Measurements from ENCODE around the gene RIOK2. TPM values are rescaled to one million over a fixed set of nuclear protein-coding genes. Genes with fewer than 3 reads are reported as not detected.
A peak's percentile ranks its signal among the peaks of the same experiment; 100 is the strongest.
"Not testable (repeated sequence)": the region's sequence is repeated elsewhere in the genome, so short reads cannot be mapped to it uniquely, and the experiment has no call there.

Gene RIOK2
- total RNA-seq, 2 donors from 2014 or later: 27.3 to 37.7 TPM

GRCh38 chr5:97193355-97193688 is 10.3 kb upstream of the RIOK2 start:
- H3K36me3 Mint-ChIP-seq (ENCODE audit: low read depth): no peaks in the 10 kb centered on the region
- DNase-seq: no peak
- Histone ChIP-seq H3K9ac (ENCODE audit: extremely low read depth, low read length, poor library complexity, severe bottlenecking) (no peak overlapping the region), H3K9me3 (ENCODE audit: control insufficient read depth, low read length) (peaks cover 14% of the 10 kb centered on the region), H3K27me3 (ENCODE audit: control insufficient read depth, insufficient read depth, low read length, poor library complexity, severe bottlenecking) (no peaks in the 10 kb centered on the region), H3K27ac (ENCODE audit: low read depth, low read length) (peak overlapping the region; percentile 17), H3K4me3 (ENCODE audit: low read length) (no peak overlapping the region), H3K36me3 (ENCODE audit: control insufficient read depth, insufficient read depth, low read length) (no peaks in the 10 kb centered on the region), H3K4me1 (ENCODE audit: control insufficient read depth, insufficient read depth, low read length) (no peaks in the 10 kb centered on the region)
- peaks cover 2% of the 10 kb centered on the region for H3K27me3 Mint-ChIP-seq (ENCODE audit: insufficient read depth)
- peaks cover 18% of the 10 kb centered on the region for H3K9me3 Mint-ChIP-seq
- WGBS, 2 experiments (ENCODE audit: insufficient coverage in 1 of 2, insufficient read length in 1 of 2): 86 to 88% methylated on average over 3 to 4 of the region's 4 CpGs
- H3K4me1 Mint-ChIP-seq: peaks cover 3% of the 10 kb centered on the region
- no peak for TF ChIP-seq CTCF (conservative IDR thresholded peaks at IDR 0.05)
- no peak overlapping the region for H3K27ac Mint-ChIP-seq
- no peak overlapping the region for H3K4me3 Mint-ChIP-seq

GRCh38 chr5:97192580-97193354 is 9.7 kb upstream of the RIOK2 start:
- H3K9ac ChIP-seq (ENCODE audit: extremely low read depth, low read length, poor library complexity, severe bottlenecking): no peak overlapping the region
- peaks cover 3% of the 10 kb centered on the region for H3K4me1 Mint-ChIP-seq
- WGBS, 2 experiments (ENCODE audit: insufficient coverage in 1 of 2, insufficient read length in 1 of 2): 69 to 81% methylated on average over 2 to 5 of the region's 5 CpGs
- H3K27me3 Mint-ChIP-seq (ENCODE audit: insufficient read depth): peaks cover 5% of the 10 kb centered on the region
- H3K27me3 ChIP-seq (ENCODE audit: control insufficient read depth, insufficient read depth, low read length, poor library complexity, severe bottlenecking): no peaks in the 10 kb centered on the region
- H3K4me3 Mint-ChIP-seq: no peak overlapping the region
- H3K27ac Mint-ChIP-seq: no peak overlapping the region
- no peak overlapping the region for H3K27ac ChIP-seq (ENCODE audit: low read depth, low read length)
- H3K36me3 ChIP-seq (ENCODE audit: control insufficient read depth, insufficient read depth, low read length): no peaks in the 10 kb centered on the region
- H3K4me3 ChIP-seq (ENCODE audit: low read length): no peak overlapping the region
- peak; percentile 62 for DNase-seq
- H3K36me3 Mint-ChIP-seq (ENCODE audit: low read depth): no peaks in the 10 kb centered on the region
- peaks cover 14% of the 10 kb centered on the region for H3K9me3 ChIP-seq (ENCODE audit: control insufficient read depth, low read length)
- TF ChIP-seq CTCF (conservative IDR thresholded peaks at IDR 0.05): no peak
- H3K4me1 ChIP-seq (ENCODE audit: control insufficient read depth, insufficient read depth, low read length): no peaks in the 10 kb centered on the region
- peaks cover 19% of the 10 kb centered on the region for H3K9me3 Mint-ChIP-seq

- DNase-seq: no peak
- Histone ChIP-seq H3K4me1 (ENCODE audit: control insufficient read depth, insufficient read depth, low read length) (no peaks in the 10 kb centered on the region), H3K9ac (ENCODE audit: extremely low read depth, low read length, poor library complexity, severe bottlenecking) (no peak overlapping the region), H3K9me3 (ENCODE audit: control insufficient read depth, low read length) (peaks cover 14% of the 10 kb centered on the region), H3K27me3 (ENCODE audit: control insufficient read depth, insufficient read depth, low read length, poor library complexity, severe bottlenecking) (peaks cover 4% of the 10 kb centered on the region), H3K4me3 (ENCODE audit: low read length) (no peak overlapping the region), H3K36me3 (ENCODE audit: control insufficient read depth, insufficient read depth, low read length) (no peaks in the 10 kb centered on the region), H3K27ac (ENCODE audit: low read depth, low read length) (no peak overlapping the region)
- WGBS, 2 experiments (ENCODE audit: insufficient coverage in 1 of 2, insufficient read length in 1 of 2): 90 to 100% methylated on average over 1 to 2 of the region's 2 CpGs
- peaks cover 3% of the 10 kb centered on the region for H3K4me1 Mint-ChIP-seq
- no peaks in the 10 kb centered on the region for H3K36me3 Mint-ChIP-seq (ENCODE audit: low read depth)
- H3K27me3 Mint-ChIP-seq (ENCODE audit: insufficient read depth): peaks cover 14% of the 10 kb centered on the region
- TF ChIP-seq CTCF (conservative IDR thresholded peaks at IDR 0.05): no peak
- H3K27ac Mint-ChIP-seq: no peak overlapping the region
- peaks cover 19% of the 10 kb centered on the region for H3K9me3 Mint-ChIP-seq
- H3K4me3 Mint-ChIP-seq: no peak overlapping the region
Measured at GRCh38 chr5:97191893-97192292, 8.8 kb upstream of the RIOK2 start.

GRCh38 chr5:97189523-97189922 is 6.5 kb upstream of the RIOK2 start:
- H3K9me3 ChIP-seq (ENCODE audit: control insufficient read depth, low read length): peaks cover 17% of the 10 kb centered on the region
- H3K27ac Mint-ChIP-seq; H3K4me3 ChIP-seq (ENCODE audit: low read length); H3K27ac ChIP-seq (ENCODE audit: low read depth, low read length); DNase-seq; H3K9ac ChIP-seq (ENCODE audit: extremely low read depth, low read length, poor library complexity, severe bottlenecking); H3K36me3 Mint-ChIP-seq (ENCODE audit: low read depth); H3K4me1 ChIP-seq (ENCODE audit: control insufficient read depth, insufficient read depth, low read length); H3K36me3 ChIP-seq (ENCODE audit: control insufficient read depth, insufficient read depth, low read length); H3K4me1 Mint-ChIP-seq; H3K4me3 Mint-ChIP-seq; H3K27me3 ChIP-seq (ENCODE audit: control insufficient read depth, insufficient read depth, low read length, poor library complexity, severe bottlenecking): not testable (repeated sequence)
- 100% methylated on average over 1 of the region's 1 CpG; no CpG with 5 or more reads in 1 of the 2 experiments for WGBS, 2 experiments (ENCODE audit: insufficient coverage in 1 of 2, insufficient read length in 1 of 2)
- H3K9me3 Mint-ChIP-seq: peaks cover 22% of the 10 kb centered on the region
- H3K27me3 Mint-ChIP-seq (ENCODE audit: insufficient read depth): peaks cover 28% of the 10 kb centered on the region
